Body of pancreas (tissue), 4 donors: ENCODE results near the gene ACVRL1.

ENCODE experiments used
- POLR2A ChIP-seq, 3 donors: fragments of 450-650 bp; IDR thresholded peaks; one replicate each; pipeline ENCODE4 v1.6.1; 2016; ENCODE audit warnings: antibody characterized with exemption in 3 of 3, mild to moderate bottlenecking in 2 of 3
- TF ChIP-seq, protein P1 (sequence below), 7 experiments: fragments of 450-650 bp in 4 of 7; fragments of 200-600 bp in 3 of 7; sonication (generic) in 3 of 7; IDR thresholded peaks; one replicate each; pipeline ENCODE4 v1.5.1; 2016 to 2019; ENCODE audit warnings: antibody characterized with exemption in 7 of 7

- TF ChIP-seq, protein P1, sequence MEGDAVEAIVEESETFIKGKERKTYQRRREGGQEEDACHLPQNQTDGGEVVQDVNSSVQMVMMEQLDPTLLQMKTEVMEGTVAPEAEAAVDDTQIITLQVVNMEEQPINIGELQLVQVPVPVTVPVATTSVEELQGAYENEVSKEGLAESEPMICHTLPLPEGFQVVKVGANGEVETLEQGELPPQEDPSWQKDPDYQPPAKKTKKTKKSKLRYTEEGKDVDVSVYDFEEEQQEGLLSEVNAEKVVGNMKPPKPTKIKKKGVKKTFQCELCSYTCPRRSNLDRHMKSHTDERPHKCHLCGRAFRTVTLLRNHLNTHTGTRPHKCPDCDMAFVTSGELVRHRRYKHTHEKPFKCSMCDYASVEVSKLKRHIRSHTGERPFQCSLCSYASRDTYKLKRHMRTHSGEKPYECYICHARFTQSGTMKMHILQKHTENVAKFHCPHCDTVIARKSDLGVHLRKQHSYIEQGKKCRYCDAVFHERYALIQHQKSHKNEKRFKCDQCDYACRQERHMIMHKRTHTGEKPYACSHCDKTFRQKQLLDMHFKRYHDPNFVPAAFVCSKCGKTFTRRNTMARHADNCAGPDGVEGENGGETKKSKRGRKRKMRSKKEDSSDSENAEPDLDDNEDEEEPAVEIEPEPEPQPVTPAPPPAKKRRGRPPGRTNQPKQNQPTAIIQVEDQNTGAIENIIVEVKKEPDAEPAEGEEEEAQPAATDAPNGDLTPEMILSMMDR (IDR thresholded peaks at IDR 0.05): no peak
- no peak for TF ChIP-seq POLR2A (IDR thresholded peaks at IDR 0.05)
These were observed 46.3 kb upstream of the ACVRL1 start for GRCh38 chr12:51860986-51861385.
